GM19452 (cell line): ENCODE data around the gene MYO16.

Experiments used
- ATAC-seq: cut with Tn5 transposase; IDR thresholded peaks from one replicate; pipeline ENCODE4 v1.9.1; 2021; ENCODE audit not compliant: unreplicated experiment

Gene MYO16

GRCh38 chr13:108789476-108789875 lies 160.1 kb downstream of the MYO16 start:
- ATAC-seq: no peak

GRCh38 chr13:108795841-108796240 lies 166.4 kb downstream of the MYO16 start:
- ATAC-seq: no peak

GRCh38 chr13:108797354-108797753 lies 167.9 kb downstream of the MYO16 start:
- ATAC-seq: no peak

DNA sequence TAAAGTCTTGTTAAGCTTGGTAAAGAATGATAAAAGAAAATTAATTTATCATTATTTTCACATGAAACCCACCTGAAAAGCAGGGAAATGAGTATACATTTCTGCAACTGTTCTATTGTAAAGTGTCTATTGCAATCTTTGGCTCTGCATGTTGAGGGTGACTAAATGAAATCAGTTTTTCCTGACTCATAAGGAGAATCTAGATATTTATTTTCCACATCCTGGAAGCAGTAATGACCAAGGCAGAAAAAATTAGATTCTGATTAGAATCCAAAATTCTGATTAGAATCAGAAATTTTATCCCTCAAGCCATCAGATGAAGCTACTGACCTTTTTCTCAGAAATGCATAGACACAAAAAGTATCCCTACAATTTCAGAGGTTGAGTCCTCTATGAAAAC lies 178.4 kb downstream of the MYO16 start:
- ATAC-seq: no peak

- ATAC-seq: no peak
These were observed 182.8 kb downstream of the MYO16 start for GRCh38 chr13:108812165-108812564.

DNA sequence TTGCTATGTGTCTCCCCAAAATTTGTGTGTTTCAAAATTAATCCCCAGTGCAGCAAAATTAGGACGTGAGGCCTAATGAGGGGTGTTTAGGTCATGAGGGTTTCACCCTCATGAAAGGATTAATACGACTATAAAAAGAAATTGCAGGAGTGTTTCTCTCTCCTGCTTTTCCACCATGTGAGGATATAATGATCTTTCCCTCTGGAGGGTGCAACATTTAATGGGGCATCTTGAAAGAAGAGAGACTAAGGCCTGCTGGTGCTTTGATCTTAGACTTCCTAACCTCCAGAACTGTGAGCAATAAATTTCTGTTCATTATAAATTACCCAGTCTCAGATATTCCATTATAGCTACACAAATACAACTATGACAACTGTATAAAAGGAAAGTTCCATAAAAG lies 183.2 kb downstream of the MYO16 start:
- ATAC-seq: no peak

DNA sequence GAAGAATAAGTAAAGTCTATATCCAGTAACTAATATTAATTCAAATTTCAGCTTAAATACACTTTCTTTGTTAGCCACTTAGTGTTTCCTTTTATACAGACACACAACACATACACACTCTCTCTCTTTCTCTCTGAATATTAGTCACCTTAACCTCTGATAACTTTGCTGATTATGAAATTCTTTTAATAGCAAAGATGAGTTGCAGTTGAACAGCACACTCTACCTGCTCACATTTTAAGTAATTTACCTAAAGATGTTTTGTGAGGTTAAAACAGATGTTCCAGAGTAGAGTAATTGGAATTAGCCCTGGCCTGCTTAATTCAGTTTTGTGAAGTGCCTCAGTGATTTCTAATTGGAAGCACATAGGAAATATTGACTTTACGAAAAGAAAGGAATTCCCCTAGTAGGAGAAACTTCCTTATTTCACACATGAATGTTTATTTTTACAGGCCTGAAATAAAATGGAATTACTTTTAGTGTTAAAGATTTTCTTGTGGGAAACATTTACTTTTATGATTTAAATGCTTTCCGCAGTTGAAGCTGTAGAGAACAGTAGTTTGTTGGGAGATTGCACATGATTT lies 184.3 kb downstream of the MYO16 start:
- ATAC-seq: no peak

- ATAC-seq: no peak
These were observed 187.0 kb downstream of the MYO16 start for GRCh38 chr13:108816375-108816774.

DNA sequence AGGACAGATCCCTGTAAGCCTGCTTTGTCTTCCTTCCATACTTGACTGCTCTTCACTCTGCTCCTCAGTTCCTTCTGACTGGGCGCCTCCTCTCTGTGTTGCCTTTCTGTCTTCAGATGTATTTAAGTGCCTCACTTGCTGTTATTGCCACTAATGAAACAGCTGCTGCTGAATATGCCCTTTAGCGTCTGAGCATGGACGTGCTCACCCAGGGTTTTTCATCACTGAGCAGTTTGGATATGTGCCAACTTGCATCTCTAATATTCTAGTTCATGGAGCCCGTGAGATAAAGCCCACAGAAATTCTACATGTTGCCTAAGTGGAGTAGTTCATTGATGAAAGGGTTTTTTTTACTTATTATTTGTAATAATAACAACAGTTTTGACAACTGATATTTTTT lies 198.2 kb downstream of the MYO16 start:
- no peak for ATAC-seq

DNA sequence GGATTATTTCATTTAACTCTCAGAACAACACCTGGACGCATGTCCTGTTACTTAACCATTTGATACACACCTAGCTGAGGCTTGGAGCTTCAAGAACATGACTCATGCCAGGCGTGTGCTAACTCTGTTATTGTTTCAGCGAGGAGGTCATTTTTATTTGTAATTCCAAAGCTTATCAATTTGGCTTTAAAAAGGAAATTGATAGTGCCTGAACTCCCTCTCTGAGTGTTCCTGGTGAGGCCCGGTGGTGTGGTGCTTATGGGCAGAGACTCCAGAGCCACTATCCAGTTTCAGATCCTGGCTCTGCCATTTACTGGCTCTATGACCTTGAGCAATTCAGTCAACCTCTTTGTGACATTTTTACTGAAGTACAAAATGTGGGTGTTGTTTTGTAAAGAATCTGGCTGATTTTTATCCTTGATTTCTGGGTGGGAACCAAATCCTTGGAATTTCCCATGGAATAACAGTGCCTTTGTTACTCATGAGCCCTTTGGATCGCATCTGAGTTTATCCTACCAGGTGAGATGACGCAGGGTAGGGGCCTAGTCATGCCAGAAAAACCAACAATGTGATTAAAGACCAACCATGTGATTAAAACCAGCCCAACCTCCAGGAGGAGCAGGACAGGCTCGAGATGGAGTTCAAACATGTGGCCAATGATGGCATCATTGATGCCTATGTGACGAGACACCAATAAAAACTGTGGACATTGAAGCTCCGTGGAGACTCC lies 198.8 kb downstream of the MYO16 start:
- no peak for ATAC-seq

GRCh38 chr13:108830916-108831315 lies 201.5 kb downstream of the MYO16 start:
- no peak for ATAC-seq

GRCh38 chr13:108833531-108833930 lies 204.1 kb downstream of the MYO16 start:
- no peak for ATAC-seq

DNA sequence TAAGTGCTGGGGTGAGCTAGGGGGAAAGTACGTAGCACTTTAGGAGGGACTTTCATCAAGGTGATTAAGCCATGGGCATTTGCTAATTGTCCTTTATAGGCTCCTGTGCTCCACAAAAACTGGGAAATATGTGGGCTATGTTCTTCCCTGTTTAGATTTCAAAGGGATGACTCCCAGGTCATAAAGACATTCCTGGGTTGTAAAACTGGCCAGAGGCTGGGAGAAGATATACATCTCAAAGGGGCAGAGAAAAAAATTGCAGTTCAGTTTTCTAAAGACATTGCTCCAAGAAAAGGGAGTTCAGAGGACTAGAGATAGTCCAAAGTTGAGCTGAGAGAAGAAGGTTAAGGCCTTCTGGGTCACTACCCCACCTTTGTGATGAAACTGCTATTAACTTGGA lies 204.8 kb downstream of the MYO16 start:
- no peak for ATAC-seq

DNA sequence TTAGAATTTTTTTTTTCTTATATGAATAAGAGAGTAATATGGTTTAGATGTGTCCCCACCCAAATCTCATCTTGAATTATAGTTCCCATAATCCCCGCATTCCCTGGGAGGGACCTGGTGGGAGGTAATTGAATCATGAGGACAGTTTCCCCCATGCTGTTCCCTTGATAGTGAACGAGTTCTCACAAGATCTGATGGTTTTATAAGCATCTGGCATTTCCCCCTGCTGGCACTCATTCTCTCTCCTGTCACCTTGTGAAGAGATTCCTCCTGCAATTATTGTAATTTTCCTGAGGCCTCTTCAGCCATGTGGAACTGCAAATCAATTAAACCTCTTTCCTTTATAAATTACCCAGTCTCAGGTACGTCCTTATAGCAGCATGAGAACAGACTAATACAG lies 205.7 kb downstream of the MYO16 start:
- ATAC-seq: no peak

GRCh38 chr13:108850691-108851090 lies 221.3 kb downstream of the MYO16 start:
- no peak for ATAC-seq

GRCh38 chr13:108851660-108852059 lies 222.2 kb downstream of the MYO16 start:
- ATAC-seq: no peak

DNA sequence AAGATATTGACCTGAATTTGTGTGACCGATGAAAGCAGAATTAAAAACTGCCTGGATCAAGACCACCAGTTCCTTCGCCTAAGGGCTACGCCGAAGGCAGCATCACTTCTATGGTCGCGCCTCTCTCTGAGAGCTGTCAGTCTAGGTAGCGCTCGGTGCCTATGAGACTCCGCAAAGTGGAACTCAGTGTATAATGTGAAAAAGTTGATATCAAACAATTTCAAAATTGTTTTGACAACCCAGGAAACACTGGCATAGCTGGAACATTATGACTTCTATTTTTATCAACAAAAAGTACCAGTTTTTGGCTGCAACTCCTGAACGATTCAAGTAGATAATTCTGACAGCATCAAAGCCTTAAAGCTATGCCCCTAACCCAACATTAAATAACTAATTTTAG lies 223.6 kb downstream of the MYO16 start:
- ATAC-seq: no peak

GRCh38 chr13:108855737-108856387 lies 226.5 kb downstream of the MYO16 start:
- ATAC-seq: peak; percentile 61

DNA sequence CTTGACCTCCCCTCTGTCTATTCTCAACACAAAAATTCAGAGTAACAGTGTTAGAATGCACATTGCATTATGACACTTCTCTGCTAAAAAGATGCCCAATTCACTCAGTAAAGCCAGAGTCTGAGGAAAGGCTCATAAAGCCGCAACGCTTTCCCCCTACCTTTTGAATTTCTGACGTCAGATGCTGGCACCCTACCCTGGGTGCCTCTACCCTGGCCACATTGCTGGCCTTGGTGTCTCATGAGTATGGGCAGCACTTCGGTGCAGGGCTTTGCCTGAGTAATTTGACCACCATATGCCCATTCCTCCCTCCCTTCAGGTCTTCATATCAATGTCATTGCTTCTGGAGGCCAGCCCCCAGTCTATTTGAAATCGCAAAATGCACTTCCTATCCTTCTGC lies 229.3 kb downstream of the MYO16 start:
- ATAC-seq: no peak

DNA sequence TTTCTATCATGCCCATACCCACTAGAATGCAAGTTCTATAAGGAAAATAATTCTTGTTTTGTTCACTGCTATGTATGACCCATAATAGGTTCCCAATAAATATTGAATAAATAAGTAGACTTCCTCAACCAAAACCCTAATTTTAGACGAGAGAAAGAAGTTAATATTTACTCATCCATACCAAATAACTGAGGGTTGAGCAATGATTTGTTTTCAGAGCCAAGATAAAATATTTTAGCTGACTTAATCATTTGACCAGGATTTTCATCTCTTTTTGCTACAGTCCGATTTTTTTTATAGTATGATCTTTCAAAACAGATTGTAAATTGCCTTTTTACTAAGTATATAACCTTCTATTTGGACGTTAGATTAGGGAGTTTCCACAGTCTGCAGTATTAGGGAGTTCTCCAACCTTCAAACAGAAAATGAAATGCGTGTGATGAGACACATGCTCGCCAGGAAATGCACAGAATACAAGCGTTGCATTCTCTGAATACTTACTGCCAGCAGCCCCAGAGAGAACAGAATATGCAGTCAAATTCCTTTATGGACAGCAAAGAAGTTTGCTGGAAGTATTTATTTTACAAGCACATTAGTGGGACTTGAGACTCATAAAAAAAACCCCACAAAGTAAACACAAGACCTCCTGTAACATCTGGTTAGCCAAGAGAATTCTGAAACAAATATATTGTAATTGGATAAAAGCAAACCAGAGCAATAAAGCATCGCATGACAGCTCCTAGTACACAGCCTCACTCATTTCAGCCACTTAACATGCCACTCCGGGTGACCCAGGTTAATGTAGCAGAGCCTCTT lies 230.0 kb downstream of the MYO16 start:
- no peak for ATAC-seq

GRCh38 chr13:108860418-108860817 lies 231.0 kb downstream of the MYO16 start:
- no peak for ATAC-seq

DNA sequence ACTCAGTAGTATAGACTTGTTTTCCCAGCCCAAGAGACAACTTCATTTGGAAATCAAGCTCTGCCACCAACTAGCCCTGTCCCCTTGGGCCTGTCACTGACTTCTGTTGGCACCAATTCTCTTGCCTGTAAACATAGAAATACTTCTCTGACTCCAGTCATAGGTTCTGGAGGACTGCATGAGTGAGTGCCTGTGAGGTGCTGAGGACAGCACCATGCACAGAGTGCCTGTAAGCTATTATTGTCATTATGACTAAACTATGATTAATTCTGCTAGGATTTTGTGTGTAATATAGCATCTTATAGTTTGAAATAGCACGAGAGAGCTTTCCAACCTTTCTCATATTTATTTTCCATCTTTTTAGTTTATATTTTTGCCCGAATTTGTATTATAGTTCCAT lies 247.9 kb downstream of the MYO16 start:
- ATAC-seq: no peak
